ENCODE measurements around the gene RBM23. TPM values are rescaled to one million over a fixed set of nuclear protein-coding genes. Genes with fewer than 3 reads are reported as not detected.

RBM23 gene
- total RNA-seq, 1 donor from 2014 or later, result 113 TPM

DNA sequence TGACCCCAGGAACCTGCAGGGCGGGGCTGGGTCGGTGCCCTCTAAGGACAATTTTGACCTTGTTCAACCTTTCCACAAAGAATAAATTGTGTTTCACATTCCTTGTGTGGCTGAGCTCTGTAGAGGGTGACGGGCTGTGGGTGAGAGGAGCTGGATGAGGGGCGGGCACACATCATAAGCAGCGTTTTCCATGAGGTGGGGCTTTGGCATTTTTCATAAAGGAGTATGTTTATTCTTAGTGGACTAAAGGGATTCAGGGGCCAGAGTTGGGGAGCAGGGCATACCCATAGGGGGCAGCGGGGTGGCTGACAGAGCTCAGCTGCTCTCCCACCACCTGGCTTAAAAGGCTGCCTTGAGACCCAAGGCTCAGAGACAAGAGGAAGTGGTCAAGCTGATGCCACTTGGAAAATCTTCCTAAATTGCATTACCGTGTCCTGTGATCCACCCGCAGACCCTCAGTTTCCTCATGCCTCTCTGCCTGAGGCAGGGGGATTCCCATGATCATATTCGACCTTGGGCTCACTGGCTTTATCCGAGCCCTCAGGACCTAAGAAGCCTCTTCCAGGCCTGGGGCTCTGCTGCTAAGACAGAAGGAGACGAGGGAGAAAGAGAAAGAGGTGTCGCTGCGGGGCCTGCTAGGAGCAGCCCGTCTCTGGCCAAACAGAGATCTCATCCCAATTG is 71.1 kb downstream of the RBM23 start:
- DNase-seq (ENCODE audit: low spot score in 2 of 2), result no peak
- peak overlapping the region; percentile 87 to 91 for H3K27ac ChIP-seq
- TF ChIP-seq, protein P1, sequence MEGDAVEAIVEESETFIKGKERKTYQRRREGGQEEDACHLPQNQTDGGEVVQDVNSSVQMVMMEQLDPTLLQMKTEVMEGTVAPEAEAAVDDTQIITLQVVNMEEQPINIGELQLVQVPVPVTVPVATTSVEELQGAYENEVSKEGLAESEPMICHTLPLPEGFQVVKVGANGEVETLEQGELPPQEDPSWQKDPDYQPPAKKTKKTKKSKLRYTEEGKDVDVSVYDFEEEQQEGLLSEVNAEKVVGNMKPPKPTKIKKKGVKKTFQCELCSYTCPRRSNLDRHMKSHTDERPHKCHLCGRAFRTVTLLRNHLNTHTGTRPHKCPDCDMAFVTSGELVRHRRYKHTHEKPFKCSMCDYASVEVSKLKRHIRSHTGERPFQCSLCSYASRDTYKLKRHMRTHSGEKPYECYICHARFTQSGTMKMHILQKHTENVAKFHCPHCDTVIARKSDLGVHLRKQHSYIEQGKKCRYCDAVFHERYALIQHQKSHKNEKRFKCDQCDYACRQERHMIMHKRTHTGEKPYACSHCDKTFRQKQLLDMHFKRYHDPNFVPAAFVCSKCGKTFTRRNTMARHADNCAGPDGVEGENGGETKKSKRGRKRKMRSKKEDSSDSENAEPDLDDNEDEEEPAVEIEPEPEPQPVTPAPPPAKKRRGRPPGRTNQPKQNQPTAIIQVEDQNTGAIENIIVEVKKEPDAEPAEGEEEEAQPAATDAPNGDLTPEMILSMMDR (IDR thresholded peaks at IDR 0.05), result no peak
- intact Hi-C loops (cut with DNase I), result loop anchor here (2.0 to 10.0 kb wide), 2 partner anchors 259 to 1373 kb away; partner anchors contain the start of genes DAD1, RAB2B and TOX4
- H3K27me3 ChIP-seq, result no peaks in the 10 kb centered on the region
- peaks cover 42 to 62% of the 10 kb centered on the region in 2 donors for H3K4me1 ChIP-seq
- peaks cover 41% of the 10 kb centered on the region in 2 donors for H3K36me3 ChIP-seq
- peak overlapping the region in 1 of 2 donors; percentile 32 for H3K4me3 ChIP-seq
- no peaks in the 10 kb centered on the region for H3K9me3 ChIP-seq

DNA sequence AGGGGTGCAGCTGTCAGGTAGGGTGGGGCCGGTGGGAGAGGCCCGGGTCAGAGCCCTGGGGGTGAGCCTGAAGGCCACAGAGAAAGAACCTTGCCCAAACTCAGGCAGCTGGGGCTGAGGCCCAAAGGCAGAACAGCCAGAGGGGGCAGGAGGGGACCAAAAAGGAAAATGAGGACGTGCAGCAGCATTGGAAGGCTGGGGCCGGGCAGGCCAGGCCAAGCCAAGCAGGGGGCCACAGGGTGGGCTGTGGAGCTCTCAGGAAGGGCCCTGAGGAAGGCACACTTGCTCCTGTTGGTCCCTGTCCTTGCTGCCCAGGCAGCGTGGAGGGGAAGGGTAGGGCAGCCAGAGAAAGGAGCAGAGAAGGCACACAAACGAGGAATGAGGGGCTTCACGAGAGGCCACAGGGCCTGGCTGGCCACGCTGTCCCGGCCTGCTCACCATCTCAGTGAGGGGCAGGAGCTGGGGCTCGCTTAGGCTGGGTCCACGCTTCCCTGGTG is 72.1 kb downstream of the RBM23 start:
- intact Hi-C loops (cut with DNase I), result loop anchor here (10.0 kb wide), 1 partner anchor 1372 kb away; the partner anchor contains the start of genes RAB2B and TOX4
- no peaks in the 10 kb centered on the region for H3K9me3 ChIP-seq
- H3K27ac ChIP-seq, result peak overlapping the region; percentile 87 to 91
- DNase-seq (ENCODE audit: low spot score in 2 of 2), result no peak
- TF ChIP-seq, protein P1 (IDR thresholded peaks at IDR 0.05), result no peak
- peak overlapping the region in 1 of 2 donors; percentile 4 for H3K4me3 ChIP-seq
- H3K4me1 ChIP-seq, result peaks cover 40 to 58% of the 10 kb centered on the region in 2 donors
- peaks cover 50 to 51% of the 10 kb centered on the region in 2 donors for H3K36me3 ChIP-seq
- no peaks in the 10 kb centered on the region for H3K27me3 ChIP-seq

DNA sequence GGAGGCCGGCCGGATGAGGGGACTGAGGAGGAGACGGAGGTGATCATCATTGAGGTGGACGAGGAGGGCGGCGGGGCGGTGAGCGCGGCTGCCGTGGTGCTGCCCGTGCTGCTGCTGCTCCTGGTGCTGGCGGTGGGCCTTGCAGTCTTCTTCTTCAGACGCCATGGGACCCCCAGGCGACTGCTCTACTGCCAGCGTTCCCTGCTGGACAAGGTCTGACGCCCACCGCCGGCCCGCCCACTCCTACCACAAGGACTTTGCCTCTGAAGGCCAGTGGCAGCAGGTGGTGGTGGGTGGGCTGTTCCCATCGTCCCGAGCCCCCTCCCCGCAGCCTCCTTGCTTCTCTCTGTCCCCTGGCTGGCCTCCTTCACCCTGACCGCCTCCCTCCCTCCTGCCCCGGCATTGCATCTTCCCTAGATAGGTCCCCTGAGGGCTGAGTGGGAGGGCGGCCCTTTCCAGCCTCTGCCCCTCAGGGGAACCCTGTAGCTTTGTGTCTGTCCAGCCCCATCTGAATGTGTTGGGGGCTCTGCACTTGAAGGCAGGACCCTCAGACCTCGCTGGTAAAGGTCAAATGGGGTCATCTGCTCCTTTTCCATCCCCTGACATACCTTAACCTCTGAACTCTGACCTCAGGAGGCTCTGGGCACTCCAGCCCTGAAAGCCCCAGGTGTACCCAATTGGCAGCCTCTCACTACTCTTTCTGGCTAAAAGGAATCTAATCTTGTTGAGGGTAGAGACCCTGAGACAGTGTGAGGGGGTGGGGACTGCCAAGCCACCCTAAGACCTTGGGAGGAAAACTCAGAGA is 72.9 kb downstream of the RBM23 start:
- Histone ChIP-seq H3K27me3 (no peaks in the 10 kb centered on the region), H3K4me1 (peaks cover 33 to 51% of the 10 kb centered on the region in 2 donors), H3K9me3 (no peaks in the 10 kb centered on the region), H3K36me3 (peaks cover 58 to 59% of the 10 kb centered on the region in 2 donors), H3K27ac (peak overlapping the region; percentile 87 to 91), H3K4me3 (no peak overlapping the region)
- intact Hi-C loops (cut with DNase I), result loop anchor here (10.0 kb wide), 1 partner anchor 1371 kb away; the partner anchor contains the start of genes RAB2B and TOX4
- TF ChIP-seq, protein P1 (IDR thresholded peaks at IDR 0.05), result no peak
- DNase-seq (ENCODE audit: low spot score in 2 of 2), result no peak

DNA sequence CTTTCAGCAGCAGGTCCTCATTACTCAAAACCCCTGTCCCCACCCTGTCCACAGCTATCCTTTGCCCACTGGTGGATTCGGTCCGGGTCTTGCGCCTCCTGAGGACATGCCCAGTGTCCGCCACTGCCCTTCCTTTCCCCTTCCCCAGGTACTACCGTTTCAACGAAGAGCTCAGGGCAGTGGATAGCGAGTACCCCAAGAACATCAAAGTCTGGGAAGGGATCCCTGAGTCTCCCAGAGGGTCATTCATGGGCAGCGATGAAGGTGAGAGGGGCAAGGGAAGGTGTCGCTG is 73.9 kb downstream of the RBM23 start:
- peak overlapping the region; percentile 87 to 91 for H3K27ac ChIP-seq

More for the DNA sequence above, 73.9 kb downstream of the RBM23 start:
- peaks cover 25 to 46% of the 10 kb centered on the region in 2 donors for H3K4me1 ChIP-seq
- no peaks in the 10 kb centered on the region for H3K27me3 ChIP-seq
- peaks cover 59 to 64% of the 10 kb centered on the region in 2 donors for H3K36me3 ChIP-seq
- intact Hi-C loops (cut with DNase I), result loop anchor here (10.0 kb wide), 1 partner anchor 1370 kb away; the partner anchor contains the start of genes RAB2B and TOX4
- H3K9me3 ChIP-seq, result no peaks in the 10 kb centered on the region
- TF ChIP-seq, protein P1 (IDR thresholded peaks at IDR 0.05), result no peak
- H3K4me3 ChIP-seq, result no peak overlapping the region
- no peak for DNase-seq (ENCODE audit: low spot score in 2 of 2)

Data from ascending aorta (tissue), 2 donors.